ENCODE data around the gene RPS6KA3.

- TF ChIP-seq CTCF (IDR thresholded peaks at IDR 0.05) (no peak), POLR2A (IDR thresholded peaks at IDR 0.05) (no peak)
These were observed 39.6 kb downstream of the RPS6KA3 start for GRCh38 chrX:20227116-20227515.

Data from lower leg skin (tissue), 3 donors.